SKM-1 treated with dmso at 0.1 percent for 144 hours (cell line): Measurements from ENCODE around the gene CAST.
A peak's percentile ranks its signal among the peaks of the same experiment; 100 is the strongest.

ENCODE experiments used
- DNase-seq: peaks from one replicate; lab custom pipeline; 2025; ENCODE audit not compliant: unreplicated experiment; lab: John Stamatoyannopoulos, UW

CAST gene

DNA sequence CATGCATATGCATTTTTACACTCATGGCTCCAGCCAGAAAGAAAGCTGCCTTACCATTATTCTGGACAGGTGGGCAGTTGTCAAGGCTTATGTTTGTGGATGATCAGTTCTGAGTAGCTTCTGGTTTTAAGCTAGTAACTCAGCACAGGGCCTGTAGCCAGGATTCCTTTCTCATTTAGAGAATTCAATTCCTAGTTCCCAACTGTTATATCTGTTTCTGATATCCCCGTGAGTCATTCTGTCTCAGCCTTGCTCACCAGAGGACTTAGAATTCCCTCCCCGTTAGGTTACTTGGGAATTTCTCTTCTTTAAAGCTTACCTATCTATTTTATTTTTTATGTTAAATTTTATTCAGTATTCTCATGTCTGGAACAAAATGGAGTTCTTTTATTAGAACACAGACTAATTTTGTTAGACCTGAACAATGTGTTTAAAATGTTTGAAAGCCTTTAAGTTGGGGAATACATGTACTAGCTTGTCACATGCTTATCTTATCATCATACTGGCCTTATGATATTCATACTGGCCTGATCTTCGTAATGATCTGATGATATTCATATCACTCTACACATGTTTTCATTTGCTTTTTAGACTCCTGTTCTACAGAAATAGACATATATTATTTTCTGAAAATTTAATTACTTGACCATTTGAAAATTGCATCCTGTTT lies 47.1 kb downstream of the CAST start:
- DNase-seq = no peak

DNA sequence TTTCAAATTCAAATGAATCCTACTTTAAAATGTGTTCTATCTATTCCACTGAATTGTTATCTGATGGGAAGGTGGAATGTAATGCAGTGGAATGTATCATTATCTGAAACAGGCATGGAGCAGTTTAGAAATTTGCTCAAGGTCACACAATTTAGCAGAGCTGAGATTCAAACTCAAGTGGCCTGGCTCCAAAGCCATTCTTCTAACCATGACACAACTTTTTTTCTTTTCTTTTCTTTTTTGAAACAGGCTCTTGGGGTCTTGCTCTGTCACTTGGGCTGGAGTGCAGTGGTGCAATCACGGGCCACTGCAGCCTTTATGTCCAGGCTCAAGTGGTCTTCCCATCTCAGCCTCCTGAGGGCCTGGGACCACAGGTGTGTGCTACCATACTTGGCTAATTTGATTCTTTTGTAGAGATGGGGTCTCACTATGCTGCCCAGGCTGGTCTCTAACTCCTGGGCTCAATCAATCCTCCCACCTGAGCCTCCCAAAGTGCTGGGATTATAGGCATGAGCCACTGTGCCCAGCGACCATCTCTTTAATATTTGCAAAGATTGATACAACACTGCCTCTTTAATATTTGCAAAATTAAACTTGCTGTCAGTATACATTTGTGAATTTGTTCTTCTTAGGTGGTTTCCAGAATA lies 50.0 kb downstream of the CAST start:
- DNase-seq = no peak

DNA sequence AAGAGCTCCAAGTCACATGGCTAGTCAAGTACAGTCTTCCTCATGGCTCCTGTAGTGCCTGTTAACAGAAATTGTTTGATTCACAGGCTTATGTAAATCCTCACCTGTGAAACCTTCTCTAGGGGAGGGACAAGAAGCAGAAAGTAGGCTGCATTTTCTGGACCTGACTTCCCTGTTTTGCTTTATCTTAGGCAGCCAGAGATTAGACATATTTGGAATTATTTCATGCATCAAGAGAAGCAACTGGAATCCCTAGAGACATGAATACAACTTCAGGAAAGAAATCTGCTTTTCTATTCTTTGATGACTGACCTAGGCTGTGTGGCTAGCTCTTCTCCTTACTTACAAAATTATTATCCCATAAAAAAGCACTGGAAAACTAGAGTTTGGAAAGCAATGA lies 52.3 kb downstream of the CAST start:
- no peak for DNase-seq

DNA sequence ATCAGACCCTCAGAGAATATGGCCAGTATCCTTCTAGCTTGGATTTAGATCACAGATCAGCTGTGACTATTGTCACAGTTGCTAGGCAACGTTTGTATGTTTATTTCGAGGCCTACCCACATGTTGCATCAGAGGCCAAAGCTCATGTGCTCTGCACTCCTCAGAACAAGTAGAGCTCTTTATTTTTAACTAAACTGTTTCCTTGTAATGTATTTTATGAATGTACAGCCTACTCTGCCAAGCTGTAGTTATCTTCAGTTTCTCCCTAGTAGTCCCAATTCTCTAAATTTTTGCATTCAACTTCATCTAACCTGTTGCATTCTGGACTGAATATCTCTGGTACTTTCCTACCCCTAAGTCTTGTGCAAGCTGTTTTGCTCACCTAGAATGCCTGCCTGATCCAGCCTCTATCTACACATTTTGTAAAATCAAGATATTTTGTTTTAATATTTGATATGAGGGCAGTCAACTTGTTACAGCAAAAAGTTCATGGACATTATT lies 52.8 kb downstream of the CAST start:
- peak; percentile 57 for DNase-seq

DNA sequence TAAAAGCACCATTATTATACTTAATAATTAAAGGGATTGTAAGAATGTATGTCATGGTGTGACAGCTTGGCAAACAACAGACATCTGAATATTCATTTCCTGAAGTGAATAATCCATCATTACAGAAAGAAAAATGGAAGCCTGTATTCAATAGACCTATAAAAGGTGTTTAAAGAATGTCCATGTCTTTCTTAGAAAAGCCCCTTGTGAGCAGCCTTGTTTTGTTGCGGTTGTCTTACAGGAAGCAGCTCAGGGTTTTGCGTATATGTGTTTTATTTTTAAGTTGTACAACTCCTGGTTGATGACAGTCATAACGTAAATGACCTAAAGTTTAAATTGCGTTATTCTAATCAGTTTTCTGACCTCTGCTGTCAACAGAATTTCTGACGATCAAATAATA lies 53.8 kb downstream of the CAST start:
- DNase-seq = no peak

DNA sequence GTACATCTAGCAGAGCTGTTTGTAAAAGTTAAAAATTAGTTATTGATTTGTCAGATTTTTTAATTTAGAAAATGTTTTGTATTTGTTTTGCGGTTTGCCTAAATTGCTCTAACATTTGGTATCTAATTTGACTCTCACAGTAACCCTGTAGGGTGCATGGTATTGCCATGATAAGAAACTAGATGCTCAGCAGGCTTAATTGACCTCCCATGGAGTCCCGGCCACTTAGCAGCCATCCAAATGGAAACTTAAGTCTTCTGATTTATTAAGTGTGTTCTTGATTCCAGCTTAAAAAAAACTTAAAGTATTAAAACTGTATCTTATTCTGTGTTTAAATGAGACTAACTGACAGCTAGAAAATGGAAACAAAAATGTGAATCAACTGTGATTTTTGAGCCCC lies 54.5 kb downstream of the CAST start:
- no peak for DNase-seq

DNA sequence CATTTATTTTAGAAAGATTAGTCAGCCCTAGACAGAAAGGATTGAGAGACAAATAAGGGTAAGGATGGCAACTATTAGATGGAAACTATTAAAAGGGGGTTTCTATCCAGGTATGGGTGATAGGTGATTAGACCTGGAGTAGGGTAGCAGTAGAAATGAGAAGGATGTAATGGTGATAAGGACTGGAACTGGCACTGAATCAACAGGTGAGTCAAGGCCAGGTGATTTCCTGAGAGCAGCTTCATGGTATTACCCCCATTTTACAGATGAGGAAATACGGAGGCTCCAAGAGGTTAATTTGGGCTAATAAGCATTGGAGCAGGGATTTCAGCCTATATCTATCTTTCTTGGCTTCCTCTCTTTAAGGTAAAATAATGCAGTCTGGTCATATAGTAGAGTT lies 55.7 kb downstream of the CAST start:
- DNase-seq = no peak

DNA sequence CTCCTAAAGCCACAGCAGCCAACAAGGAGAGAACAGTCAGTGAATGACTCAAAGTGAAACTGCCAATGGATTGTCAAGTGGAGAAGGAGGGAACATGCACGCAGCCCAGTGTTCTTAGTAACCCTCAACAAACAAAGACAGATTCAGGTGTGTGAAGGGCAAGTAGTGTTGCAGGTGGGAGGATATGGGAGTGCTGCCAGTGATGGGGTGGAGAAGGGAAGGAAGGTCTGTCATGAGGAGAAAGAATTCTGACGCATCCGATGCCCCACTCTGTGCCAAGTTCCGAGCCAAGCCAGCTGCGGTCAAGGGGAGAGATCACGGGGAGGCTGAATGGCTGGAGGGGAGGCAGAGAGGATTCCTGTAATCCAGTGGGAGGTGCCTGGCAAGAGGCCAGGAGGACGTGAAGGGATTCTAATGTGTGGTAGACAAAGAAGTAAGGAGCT lies 56.5 kb downstream of the CAST start:
- DNase-seq = no peak

DNA sequence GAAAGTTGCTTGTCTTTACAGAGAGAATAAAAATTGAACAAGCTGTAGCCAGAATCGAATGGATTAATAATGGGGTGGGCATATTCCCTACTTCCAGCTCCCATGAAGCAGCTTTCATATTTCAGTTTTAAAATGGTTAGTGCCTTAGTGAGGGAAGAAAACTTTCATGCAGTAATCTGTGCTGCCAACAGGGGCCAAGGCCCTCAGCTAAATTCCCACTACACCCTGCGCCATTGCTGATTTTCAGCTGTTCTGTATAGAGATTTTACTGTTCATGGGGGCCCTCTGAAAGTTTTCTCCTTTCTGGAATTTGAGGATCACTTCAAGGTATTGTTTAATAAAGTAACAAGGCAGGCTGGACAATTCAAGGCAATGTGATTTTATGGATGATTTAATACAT lies 58.2 kb downstream of the CAST start:
- no peak for DNase-seq

DNA sequence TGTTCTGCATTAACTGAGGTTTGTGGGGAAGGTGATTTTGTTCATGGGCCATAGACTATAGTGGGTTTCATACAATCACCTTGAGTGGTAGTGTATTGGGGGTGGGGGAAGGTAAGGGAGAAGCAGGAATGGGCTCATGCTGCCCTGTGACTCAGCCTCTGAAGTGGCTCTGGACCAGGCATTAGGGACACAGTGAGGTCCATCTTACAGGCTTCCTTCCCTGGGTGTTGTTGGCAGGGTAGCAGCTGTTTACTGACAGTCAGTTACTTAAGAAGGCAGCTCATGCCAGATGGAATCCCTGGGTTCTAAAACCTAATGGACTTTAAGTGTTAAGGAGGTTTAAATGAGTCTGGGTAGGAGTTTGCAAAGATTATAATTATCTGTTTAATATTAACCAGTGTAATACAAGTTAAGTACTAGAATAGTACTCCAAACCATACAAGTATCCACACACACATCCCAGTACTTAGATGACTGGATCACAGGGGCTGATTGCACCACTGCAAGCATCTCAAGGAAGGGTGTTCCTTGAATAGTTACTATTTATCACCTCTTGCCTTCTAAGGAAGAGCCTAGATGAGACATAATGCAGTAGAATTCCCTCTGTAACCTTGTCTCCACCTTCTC lies 59.3 kb downstream of the CAST start:
- DNase-seq = no peak

DNA sequence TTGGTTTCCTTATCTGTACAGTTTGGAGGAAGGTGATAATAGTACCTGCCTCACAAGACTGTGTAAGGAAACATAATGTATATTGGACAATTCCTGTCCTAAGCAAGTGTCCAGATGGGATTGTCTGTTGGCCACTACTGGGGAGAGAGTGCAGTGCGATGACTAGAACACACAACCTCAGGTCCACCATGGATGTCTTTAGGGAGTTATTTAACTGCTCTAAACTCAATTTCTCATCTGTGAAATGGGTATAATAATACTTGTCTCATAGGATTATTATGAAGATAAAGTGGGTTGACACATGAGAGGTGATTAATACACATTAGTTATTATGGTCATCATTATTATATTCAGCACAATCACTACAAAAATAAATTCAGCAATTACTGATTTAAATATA lies 63.1 kb downstream of the CAST start:
- no peak for DNase-seq

DNA sequence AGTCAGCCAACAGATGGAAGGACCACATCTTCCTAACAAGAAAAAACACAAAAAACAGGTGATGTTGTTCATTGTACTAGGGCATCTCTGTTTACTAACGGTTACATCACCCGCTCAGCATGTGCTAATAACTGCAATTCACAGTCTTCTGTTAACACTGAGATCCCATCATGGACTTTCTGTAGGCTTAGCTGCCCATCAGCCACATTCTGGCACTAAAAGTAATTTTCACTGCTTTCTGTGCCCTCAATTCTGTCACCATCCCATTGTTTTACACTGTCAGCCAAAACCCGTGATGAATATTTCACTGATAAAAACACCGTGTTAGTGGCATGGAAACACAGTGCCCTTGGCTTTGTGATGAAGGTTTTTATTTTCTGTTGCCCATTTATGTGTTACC lies 64.6 kb downstream of the CAST start:
- DNase-seq = no peak

DNA sequence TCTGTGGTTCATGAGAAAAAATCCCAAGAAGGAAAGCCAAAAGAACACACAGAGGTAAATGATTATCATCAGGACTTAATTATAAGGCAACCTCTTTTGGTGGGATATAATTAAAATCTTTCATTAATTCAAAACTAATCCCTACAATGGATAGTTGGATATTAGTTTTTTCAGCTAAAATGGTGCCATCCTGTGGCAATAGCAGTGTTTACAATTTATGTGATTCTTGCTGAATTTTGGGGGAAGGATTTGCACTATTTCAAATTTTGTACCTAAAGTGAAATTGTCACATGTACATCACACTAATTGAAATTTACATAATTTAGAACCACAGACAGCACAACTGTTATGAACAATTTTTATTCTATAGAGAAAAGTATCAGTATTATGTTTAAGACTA lies 67.0 kb downstream of the CAST start:
- no peak for DNase-seq

DNA sequence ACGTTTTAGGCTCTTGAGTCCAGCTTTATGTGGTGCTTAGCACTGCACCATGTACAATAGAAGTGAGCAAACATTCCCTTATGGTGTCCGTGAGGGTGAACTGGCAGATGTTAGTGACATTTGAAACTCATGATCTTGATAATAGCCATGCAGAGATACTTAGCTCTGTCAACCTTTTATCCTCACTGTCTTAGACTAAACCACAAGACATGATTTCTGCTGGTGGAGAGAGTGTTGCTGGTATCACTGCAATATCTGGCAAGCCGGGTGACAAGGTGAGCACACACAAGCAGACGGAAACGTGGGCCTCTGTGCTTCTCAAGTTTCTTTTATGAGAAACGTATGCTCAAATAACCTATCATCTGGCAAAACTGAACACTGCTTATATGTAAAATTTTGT lies 68.4 kb downstream of the CAST start:
- no peak for DNase-seq

DNA sequence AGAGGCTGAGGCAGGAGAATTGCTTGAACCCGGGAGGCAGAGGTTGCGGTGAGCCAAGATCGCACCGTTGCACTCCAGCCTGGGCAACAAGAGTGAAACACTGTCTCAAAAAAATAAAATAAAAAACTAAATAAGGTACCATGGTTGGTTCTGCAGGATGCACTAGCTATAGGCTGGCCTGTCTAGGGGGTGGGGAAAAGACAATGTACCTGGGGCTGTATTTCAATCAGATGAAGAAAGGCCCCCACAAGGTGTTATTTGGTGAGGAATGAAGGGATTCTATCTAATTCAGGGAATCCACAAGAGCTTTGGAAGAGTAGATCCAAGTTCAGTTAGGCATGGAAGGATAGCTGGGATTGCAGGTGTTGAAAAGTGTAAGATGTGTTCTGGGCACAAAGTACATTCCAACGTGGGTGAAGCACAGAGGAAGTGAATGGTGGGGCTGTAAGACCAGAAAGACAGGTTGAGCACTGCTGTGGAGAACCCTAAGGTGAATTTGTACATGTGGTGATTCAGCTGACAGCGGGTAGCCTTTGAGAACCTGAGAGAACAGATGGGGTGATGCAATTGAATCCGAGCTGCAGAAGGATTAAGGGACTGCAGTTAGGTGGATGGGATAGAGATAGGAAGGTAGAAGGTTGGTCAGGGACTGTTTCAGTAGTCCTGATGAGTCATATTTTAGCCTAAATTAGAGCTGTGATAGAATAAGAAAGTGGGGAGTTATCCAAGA lies 71.8 kb downstream of the CAST start:
- DNase-seq = no peak

DNA sequence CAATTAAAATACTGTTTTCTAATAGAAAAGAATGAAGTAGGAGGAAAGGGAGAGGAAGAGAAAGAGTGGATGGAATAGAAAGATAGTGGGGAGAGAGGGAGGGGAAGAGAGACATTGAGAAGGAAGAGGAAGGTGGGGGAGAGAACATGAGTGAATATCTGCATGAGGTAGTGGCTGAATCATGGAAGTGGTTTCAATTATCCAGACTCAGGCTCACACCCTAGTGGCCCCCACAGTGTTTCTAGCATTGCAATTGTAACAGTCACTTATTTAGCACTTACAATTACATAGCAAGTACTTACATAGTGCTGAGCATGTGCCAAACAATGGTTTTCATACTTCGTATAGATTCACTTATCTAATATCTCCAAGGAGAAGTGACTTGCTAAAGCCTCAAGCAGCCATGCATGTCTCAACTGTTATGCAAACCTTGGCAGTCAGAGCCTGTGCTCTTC lies 72.7 kb downstream of the CAST start:
- no peak for DNase-seq

DNA sequence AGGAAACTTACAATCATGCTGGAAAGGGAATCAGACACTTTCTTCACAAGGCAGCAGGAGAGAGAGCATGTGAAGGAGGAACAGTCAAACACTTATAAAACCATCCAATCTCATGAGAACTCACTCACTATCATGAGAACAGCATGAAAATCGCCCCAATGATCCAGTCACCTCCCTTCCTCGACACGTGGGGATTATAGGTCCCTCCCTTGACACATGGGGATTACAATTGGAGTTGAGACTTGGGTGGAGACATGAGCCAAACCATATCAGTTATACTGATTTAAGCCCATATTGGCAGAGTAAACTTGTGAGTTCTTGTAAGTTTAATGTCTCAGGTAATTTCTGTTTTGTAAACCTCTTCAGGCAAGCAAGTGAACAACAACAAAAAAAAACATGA lies 74.8 kb downstream of the CAST start:
- no peak for DNase-seq

DNA sequence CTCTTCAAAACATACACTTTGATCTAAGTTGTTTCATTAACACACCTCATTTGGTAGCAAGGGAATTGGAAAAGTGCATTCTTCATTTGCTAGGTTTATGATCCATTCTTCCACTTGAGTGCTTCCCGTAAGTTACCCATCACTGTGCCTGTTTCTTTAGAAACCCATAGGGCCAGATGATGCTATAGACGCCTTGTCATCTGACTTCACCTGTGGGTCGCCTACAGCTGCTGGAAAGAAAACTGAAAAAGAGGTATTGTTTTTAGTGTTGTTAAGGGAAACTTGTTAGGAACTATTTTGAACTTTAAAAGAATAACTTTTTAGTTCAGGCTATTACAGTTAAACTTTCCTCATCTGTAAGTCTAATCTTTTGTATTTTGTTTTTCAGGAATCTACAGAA lies 78.9 kb downstream of the CAST start:
- no peak for DNase-seq

DNA sequence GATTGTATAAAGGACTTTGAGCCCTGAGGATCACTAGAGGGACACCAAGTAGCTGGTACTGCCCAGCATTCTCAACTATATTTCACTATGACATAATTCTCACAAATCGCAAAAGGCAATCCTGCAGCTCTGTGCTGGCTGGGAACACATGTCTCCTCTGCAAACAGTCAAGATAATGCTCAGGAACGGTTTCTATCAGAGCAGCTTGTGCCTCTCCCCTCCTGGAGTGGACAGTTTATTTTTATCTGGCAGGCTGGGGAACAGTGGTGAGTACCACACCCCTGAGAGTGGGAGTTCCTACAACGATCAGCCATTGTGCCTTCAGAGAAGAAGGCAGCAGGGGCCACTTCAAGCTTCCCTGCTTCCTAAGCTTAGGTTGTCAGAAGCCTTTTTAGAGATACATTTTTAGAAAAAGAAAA lies 79.7 kb downstream of the CAST start:
- DNase-seq = no peak

DNA sequence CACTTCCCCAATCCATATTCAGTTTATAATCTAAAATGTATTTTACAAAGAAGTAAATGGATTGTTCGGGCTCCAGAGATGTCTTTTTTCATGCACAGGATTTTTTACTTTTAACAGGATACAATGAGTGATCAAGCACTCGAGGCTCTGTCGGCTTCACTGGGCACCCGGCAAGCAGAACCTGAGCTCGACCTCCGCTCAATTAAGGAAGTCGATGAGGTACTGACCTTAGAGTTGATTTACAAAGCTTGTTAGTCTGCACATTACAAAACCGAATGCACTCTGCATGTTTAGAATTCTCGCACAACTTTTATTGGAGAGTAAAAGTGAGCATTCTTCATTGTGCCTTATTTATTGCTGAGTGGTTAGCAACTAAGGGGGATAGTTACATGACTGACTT lies 80.4 kb downstream of the CAST start:
- DNase-seq = no peak

DNA sequence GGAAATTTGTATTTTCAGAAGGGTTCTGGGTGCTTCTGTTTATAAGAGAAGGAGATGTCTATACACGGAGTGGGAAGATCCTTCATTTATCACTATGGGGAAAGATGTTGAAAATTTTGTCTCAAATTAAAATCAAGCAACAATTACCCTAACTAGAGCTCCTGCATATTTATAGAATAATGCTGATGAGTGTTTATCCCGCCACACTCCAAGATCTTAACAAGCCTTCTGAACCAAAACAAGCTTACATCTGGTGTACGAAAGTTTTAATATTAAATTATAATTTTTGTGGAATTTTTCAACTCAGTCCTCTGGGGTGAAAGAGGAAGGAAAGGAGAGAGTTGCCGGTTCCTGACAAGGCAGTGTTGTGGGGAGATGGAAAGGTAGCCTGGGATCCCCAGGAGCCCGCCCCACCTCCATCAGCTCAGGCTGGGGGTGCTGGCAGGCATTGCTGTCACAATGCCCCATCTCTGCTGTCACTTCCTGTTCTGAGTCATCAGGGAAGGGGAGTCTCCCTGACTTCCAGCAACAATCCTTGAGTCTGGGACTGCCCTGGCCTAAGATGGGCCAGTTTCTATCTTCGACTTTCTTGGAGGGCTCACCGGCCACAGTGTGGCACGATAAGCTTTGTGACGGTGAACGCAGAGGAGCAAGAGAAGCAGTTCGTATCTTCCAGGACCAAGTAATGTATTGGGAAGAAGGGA lies 81.0 kb downstream of the CAST start:
- DNase-seq = no peak
